Right ventricle myocardium inferior (tissue), 1 donor: Measurements from ENCODE around the gene KLF16. TPM values are rescaled to one million over a fixed set of nuclear protein-coding genes. Genes with fewer than 3 reads are reported as not detected.

Experiments used
- ATAC-seq: fragments of 200-7000 bp; cut with Tn5 transposase; one replicate; pipeline ENCODE4 v1.9.1; 2020; ENCODE audit warnings: mild to moderate bottlenecking, moderate library complexity
- DNase-seq: peaks from one replicate; pipeline ENCODE4 v3.0.0; 2021; ENCODE audit errors: missing footprints
- intact Hi-C: fragments of 100-400 bp; cut with DNase I; formaldehyde crosslinking; loops from one replicate; pipeline ENCODE4 v1.11.0; 2022
- total RNA-seq: library from RNA; stranded (reverse); fragmentation: NEBNext Ultra II Directional; extraction: Animal tissue kit (Norgen Biotek cat#: 25700); gene quantifications from one replicate; pipeline ENCODE4 v1.2.1, GENCODE V29; 2021
- donor health status: DM: no; HTN: yes; CAD: no; lungs with severe emphysema.

The KLF16 gene
- total RNA-seq, 1 donor from 2014 or later, result 11.0 TPM

DNA sequence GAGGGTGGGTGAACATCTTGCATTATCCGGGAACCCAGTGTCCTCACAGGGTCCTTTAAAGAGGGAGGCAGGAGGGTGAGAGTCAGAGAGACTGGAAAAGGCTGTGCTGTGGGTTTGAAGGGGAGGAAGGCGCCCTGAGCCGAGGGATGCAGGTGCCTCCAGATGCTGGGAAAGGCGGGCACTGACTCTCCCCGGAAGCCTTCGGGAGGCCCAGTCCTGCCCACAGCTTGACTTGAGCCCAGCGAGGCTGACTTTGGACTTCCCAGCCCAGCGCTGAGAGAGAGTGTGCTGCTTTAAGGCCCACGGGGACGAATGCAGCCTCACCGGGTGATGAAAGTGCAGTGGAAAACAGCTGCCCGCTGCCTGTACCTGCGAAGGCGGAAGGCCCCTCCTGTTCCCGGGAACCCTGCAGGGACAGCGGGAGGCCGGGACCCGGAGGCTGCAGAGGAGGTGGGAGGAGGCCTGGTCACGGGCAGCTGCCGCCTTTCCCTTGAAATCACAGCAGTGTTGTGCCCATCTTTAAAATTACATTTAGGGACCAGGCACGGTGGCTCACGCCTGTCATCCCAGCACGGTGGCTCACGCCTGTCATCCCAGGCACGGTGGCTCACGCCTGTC lies 31.2 kb downstream of the KLF16 start:
- DNase-seq, result no peak
- intact Hi-C loops, result no loop called here
- no peak for ATAC-seq

- ATAC-seq, result no peak
- DNase-seq, result no peak
- intact Hi-C loops, result no loop called here
Observed at GRCh38 chr19:1830978-1831377, 32.4 kb downstream of the KLF16 start.

DNA sequence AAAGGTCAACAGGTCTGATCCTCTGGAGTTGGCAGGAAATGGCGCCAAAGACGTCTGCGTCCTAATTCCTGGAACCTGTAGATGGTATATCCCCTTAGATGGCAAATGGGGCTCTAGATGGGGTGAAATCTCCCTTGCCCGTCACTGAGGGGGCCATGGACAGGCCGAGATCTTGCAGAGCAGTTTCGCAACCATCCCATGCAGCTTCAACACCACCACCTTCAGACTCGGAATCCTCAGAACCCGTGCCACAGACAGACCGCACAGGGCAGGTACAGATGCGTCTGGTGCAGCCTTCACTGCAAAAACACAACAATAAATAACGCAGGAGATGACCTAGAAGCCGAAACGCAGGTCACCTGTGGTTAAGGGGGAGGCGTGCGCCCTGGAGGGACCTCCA lies 32.8 kb downstream of the KLF16 start:
- intact Hi-C loops, result no loop called here
- DNase-seq (no peak), ATAC-seq (no peak)

GRCh38 chr19:1829958-1830357 lies 33.4 kb downstream of the KLF16 start:
- DNase-seq, result no peak
- no peak for ATAC-seq
- intact Hi-C loops, result no loop called here

DNA sequence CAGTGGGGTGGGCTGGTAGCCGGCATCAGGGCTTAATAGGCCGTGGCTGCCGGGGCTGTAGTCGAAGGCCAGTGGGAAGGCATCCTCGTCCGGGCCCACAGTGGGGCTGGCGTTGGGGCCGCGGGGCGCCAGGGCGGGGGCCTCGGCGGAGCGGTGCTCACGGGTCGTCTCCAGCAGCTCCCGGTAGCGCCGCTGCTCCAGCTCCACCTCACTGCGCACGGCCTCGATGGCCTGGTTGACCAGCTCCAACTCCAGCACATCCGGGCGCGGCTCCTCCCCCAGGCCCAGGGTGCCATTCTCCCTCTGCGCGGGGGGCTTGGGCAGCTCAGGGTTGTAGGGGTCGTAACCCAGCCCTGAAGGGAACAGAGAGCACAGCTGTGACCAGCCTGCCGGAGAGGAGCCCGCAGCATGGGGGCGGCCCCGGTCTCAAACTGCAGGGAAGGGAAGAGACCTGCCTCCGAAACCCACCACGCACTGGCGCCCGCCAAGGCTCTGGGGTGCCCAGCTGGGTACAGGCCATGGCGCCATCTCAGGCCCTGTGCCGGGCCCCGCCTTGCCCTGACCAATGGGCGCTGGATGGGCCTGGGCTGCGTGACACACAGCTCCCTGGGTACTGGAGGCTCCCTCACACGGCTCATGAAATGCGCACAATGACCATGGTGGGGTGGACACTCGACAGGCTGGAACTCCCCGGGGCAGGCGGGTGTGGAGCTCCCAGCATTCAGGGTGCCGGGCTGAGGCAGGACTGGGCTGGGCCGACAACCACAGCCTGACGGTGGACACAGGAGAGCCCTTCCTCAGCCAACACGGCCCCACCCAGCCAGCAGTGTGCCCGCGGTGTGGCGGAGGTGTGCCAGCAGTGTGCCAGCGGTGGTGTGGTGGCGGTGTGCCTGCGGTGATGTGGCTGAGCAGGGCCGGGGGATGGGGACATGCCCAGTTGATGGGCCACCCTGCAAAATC lies 34.8 kb downstream of the KLF16 start:
- DNase-seq, result no peak

DNA sequence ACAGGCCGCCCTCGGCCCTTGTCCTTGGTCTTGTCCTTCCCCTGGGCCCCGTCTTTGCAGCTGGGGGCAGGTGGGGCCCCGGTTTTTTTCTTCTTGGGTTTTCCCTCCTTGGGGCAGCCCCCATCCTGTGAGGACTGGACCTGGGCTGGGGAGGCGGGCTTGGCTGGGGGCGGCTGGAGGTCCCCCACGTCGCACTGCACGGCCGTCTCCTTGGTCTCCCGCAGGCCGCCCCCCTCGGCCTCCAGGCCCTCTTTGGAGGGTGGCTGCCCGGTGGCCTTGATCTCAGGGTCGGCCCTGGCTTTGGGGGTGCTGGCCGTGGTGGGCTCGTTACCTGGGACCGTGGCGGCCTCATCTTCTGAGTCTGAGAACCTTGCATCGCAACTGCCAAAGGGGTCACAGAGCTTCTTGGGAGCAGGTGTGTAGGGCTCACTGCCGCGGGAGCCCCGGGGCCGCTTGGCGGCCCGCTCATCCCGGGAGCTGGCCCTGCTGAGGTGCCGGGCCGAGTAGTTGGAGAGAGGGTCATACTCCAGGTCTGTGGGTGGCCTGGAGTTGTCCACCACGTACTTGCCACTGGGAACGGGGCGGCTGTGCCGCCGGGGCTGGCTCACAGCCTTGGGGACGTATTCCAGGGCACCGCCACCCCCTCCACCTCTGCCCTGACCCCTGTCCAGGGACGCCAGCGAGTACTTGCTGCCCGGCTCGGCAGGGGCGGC lies 35.7 kb downstream of the KLF16 start:
- ATAC-seq (no peak), DNase-seq (no peak)
- intact Hi-C loops, result loop anchor here (2.0 kb wide), 1 partner anchor 39 kb away; no protein-coding TSS in a partner anchor

More for the DNA sequence above, 34.8 kb downstream of the KLF16 start:
- ATAC-seq, result peak; percentile 3
- intact Hi-C loops, result no loop called here

DNA sequence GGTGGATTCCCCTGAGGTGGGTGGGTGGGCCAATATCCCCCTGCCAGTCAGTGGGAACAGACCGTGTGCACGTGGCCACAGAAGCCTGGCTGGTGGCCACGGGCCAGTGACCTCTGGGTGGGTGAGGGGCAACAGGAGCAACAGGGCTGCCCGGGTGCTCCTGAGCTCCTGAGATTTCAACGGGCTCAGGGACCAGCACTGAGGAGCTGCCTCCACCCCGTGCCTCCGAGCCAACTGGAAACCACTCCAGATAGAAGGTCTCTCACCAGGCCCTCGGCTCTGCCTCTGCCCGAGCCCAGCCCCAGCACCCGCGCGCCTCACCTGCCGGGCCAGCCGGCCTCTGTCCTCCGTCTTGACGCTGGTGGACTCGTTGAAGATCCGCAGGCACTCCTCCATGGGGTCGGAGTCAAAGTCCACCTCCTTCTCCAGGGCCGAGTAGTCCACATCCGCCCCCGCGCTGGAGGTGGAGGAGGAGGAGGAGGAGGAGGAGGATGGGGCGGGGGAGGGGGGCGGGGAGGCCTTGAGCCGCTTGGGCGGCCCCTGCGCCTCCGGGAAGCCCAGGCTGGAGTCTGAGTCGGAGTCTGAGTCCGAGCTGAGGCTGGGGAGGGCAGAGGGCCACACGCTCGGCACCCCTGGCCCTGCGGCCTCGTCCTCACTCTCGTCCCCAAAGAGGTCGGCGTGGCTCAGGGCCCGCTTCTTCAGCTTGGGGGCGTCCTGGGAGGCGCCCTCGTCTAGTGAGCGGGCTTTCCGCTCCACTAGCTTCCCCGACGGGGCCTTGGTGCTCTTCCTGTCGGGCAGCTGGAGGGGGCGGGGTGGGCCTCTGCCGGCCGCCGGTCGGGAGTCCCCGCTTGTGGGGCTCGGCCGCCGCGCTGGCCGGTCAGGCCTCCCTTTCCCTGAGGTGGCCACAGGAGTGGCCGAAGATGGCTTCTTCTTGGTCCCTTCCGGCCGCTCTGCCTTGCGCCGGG lies 36.5 kb downstream of the KLF16 start:
- no peak for ATAC-seq
- intact Hi-C loops, result loop anchor here (2.0 kb wide), 1 partner anchor 38 kb away; no protein-coding TSS in a partner anchor
- no peak for DNase-seq

- ATAC-seq (peak; percentile 64), DNase-seq (peak; percentile 85)
- intact Hi-C loops, result loop anchor here (2.0 kb wide), 1 partner anchor 37 kb away; no protein-coding TSS in a partner anchor
Observed at GRCh38 chr19:1825909-1826556, 37.3 kb downstream of the KLF16 start.

GRCh38 chr19:1824252-1824622 lies 39.1 kb downstream of the KLF16 start:
- DNase-seq (no peak), ATAC-seq (no peak)
- intact Hi-C loops, result no loop called here

- intact Hi-C loops, result no loop called here
- no peak for DNase-seq
- no peak for ATAC-seq
Observed at GRCh38 chr19:1823539-1824251, 39.7 kb downstream of the KLF16 start.

DNA sequence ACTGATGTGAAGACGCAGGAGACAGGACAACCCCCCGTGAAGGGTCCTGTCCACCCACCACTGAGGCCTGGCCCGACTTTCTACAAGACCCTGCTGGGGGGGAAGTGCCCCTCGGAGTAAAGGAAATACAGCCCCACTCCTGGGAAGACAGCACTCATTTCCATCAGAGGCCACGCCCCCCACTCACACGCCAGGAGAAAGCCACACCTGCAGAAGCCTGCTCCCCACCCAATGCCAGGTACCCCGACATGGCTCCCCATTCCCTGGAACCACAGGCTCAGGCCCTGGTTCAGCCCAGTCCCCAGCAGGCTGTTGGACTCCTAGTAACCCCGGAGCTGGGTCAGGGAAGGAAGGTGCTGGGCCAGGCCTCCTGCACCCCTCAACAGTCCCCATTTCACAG lies 40.4 kb downstream of the KLF16 start:
- DNase-seq (no peak), ATAC-seq (no peak)
- intact Hi-C loops, result no loop called here

DNA sequence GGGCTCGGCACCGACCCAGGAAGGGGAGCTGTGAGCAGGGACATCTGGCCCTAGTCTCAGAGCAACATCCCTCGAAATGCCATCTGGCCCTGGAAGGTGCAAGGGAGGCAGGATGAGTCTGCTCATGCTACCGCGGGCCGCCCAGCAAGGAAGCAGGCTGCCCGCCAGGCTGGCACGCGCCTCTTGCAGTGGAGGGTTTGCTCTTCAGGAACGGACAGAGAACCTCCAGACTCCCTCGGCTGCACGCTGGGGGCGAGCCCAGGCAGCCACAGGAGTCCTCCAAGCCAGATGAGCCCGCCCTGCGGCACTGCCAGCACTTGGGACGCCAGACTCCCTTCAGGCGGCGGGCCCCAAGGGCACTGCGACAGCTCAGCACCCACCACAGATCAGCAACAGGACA lies 41.2 kb downstream of the KLF16 start:
- intact Hi-C loops, result no loop called here
- DNase-seq (no peak), ATAC-seq (no peak)

DNA sequence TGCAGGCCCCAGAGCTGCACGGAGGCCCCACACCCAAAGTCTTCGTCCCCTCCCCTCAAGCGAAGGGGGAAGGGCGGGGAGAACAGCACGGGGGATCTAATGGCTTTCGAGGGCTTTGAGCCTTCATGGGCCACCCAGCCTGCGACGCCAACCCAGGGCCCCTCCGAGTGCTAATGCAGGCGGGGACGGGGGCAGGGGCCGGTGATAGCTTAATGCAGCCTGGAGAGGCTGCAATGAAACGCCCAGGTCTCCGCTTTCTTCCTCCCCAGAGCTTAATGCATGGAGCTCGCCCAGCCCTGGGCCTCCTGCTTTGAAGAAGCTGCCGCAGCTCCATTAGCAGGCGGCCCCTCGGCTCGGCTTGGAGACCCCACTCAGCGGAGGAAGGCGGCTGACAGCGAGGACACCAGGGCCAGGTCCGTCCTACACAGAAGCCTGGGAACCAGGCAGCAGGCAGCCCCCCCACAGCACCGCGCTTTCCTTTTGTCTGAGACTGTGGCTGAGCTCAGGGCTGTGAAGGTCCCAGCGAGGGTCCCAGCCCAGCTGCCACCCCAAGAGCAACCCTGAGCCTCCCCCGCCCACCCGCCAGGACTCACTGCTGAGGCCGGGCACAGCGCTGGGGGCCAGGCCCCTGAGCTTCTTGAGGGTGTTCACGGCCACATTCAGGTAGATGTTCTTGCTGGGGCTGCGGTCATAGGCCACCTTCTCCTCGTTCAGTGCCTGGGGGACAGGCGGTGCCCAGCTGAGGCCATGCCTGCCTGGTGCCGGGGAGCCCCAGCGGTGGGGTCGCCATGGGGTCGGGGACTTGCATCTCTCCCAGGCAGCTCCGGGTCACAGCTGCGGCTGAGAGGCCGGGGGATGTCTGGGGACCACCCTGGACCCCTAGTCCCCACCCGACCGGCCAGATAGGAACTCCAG lies 43.8 kb downstream of the KLF16 start:
- intact Hi-C loops, result no loop called here
- DNase-seq, result no peak
- no peak for ATAC-seq

DNA sequence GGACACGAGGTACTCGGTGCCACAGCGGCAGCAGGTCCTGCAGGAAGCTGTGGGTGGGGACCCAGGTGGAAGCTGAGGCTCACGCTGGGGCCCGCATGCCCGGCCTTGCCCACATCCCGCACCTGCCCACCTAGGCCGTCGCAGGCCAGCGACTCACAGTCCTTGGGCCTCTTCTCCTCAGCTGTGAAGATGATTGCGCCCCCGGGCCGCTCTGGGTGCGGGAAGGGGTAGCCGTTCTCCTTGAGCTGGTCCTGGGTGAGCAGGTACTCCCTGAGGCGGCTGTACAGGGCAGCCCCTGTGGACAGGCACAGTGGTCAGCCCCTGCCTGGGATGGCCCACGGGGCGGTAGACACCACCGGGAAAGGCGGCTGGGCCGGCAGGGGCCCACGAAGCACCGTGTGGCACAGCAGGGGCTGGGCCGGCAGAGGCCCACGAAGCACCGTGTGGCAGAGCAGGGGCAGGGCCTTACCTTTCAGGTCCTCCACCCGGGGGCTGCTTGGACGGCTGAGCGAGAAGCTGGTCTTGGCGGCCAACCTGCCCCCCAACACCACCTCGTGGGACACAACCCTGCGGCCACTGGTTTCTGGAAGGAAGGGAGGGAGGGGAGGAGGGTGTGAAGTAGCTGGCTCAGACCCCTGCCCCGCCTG lies 44.7 kb downstream of the KLF16 start:
- DNase-seq (no peak), ATAC-seq (no peak)
- intact Hi-C loops, result no loop called here

DNA sequence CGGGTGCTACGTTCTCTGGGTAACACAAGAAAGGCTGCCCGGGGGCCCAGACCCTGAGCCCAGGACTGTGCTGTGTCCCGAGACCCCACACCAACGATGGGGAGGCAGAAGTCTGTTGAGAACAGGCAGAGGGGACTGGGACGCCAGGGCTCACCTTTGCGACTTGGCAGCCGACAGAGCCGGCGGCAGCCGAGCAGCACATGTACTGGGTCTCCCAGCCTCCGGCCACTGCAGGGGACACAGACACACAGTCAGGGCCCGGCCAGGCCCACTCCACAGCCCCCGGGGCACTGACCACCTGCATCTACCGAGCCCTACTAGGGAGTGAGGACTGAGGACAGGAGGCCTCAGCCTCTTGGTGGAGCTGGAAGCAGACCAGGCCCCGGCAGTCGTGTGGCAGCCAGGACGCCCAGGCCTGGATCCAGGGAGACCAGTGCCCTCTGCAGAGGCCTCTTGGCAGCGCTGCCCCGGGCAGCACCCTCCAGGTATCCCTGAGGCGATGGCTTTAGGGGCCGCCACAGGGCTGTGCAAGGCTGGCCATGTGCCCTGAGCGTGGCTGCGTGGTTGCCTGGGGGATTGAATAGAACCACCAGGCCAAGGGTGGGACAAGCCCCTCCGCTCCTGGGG lies 45.7 kb downstream of the KLF16 start:
- DNase-seq, result no peak
- intact Hi-C loops, result no loop called here
- ATAC-seq, result peak; percentile 27
